Peyer's patch (tissue), 4 donors: ENCODE data around the gene CYSRT1. TPM values are rescaled to one million over a fixed set of nuclear protein-coding genes. Genes with fewer than 3 reads are reported as not detected.

Experiments used
- DNase-seq, 3 donors: peaks; one replicate each; pipeline ENCODE4 v3.0.0-alpha.2; 2017 to 2019
- H3K27ac ChIP-seq, 4 donors: fragments of 200-600 bp; sonication (generic); one replicate each; pipeline ENCODE4 v1.5.1; 2016 to 2019
- H3K27me3 ChIP-seq, 2 donors: fragments of 200-600 bp; sonication (generic); one replicate each; pipeline ENCODE4 v1.5.1; 2019
- H3K36me3 ChIP-seq, 3 donors: fragments of 200-600 bp; sonication (generic); one replicate each; pipeline ENCODE4 v1.5.1; 2016 to 2019
- H3K4me1 ChIP-seq, 4 donors: fragments of 200-600 bp; sonication (generic); one replicate each; pipeline ENCODE4 v1.5.1; 2016 to 2019
- H3K4me3 ChIP-seq, 4 donors: fragments of 200-600 bp; sonication (generic); 1 replicate in 3 of 4; 2 replicates in 1 of 4; pipeline ENCODE4 v1.5.1; 2016 to 2019; ENCODE audit warnings: mild to moderate bottlenecking in 1 of 4
- H3K9me3 ChIP-seq, 4 donors: fragments of 200-600 bp; sonication (generic); one replicate each; pipeline ENCODE4 v1.5.1; 2016 to 2019; ENCODE audit warnings: mild to moderate bottlenecking in 1 of 4
- CTCF ChIP-seq, 6 experiments: fragments of 450-650 bp in 4 of 6; fragments of 200-600 bp in 2 of 6; sonication (generic) in 1 of 6; IDR thresholded peaks; one replicate each; pipeline ENCODE4 v1.5.1; 2017 to 2019; ENCODE audit warnings: antibody characterized with exemption in 6 of 6, mild to moderate bottlenecking in 3 of 6, moderate library complexity in 1 of 6
- POLR2A ChIP-seq, 2 donors: fragments of 450-650 bp; IDR thresholded peaks; one replicate each; pipeline ENCODE4 v1.5.1; 2017; ENCODE audit warnings: antibody characterized with exemption in 2 of 2, mild to moderate bottlenecking in 2 of 2, moderate library complexity in 2 of 2
- total RNA-seq, 4 donors: library from RNA; depleted of rRNA; stranded (reverse); fragments of >200 nt; gene quantifications; one replicate each; pipeline ENCODE4 v1.1.0, GENCODE V29; 2016

CYSRT1 gene
- total RNA-seq, 4 donors from 2014 or later: 1.3 to 1.9 TPM; not detected in 2

- Histone ChIP-seq H3K27ac (no peak overlapping the region), H3K4me1 (peaks cover 17 to 43% (median 22%) of the 10 kb centered on the region in 4 donors), H3K9me3 (no peaks in the 10 kb centered on the region), H3K36me3 (peaks cover 0 to 23% (median 0%) of the 10 kb centered on the region in 3 donors), H3K27me3 (no peaks in the 10 kb centered on the region), H3K4me3 (no peak overlapping the region)
- TF ChIP-seq POLR2A (IDR thresholded peaks at IDR 0.05) (no peak), CTCF (IDR thresholded peaks at IDR 0.05) (no peak)
- DNase-seq: no peak
Measured at GRCh38 chr9:137272241-137273094, 47.5 kb downstream of the CYSRT1 start.

- Histone ChIP-seq H3K9me3 (no peaks in the 10 kb centered on the region), H3K27me3 (no peaks in the 10 kb centered on the region), H3K4me3 (no peak overlapping the region), H3K36me3 (peaks cover 0 to 23% (median 0%) of the 10 kb centered on the region in 3 donors), H3K4me1 (peaks cover 17 to 39% (median 22%) of the 10 kb centered on the region in 4 donors), H3K27ac (no peak overlapping the region)
- DNase-seq: no peak
- TF ChIP-seq CTCF (IDR thresholded peaks at IDR 0.05): no peak
- no peak for TF ChIP-seq POLR2A (IDR thresholded peaks at IDR 0.05)
Measured at GRCh38 chr9:137273095-137273490, 48.1 kb downstream of the CYSRT1 start.

- H3K36me3 ChIP-seq: peaks cover 0 to 24% (median 0%) of the 10 kb centered on the region in 3 donors
- H3K4me1 ChIP-seq: peaks cover 17 to 34% (median 24%) of the 10 kb centered on the region in 4 donors
- no peak for TF ChIP-seq CTCF (IDR thresholded peaks at IDR 0.05)
- TF ChIP-seq POLR2A (IDR thresholded peaks at IDR 0.05): no peak
Measured at GRCh38 chr9:137273611-137274320, 48.8 kb downstream of the CYSRT1 start.

GRCh38 chr9:137275203-137275587, 50.2 kb downstream of the CYSRT1 start:
- TF ChIP-seq CTCF (IDR thresholded peaks at IDR 0.05): no peak
- no peak for TF ChIP-seq POLR2A (IDR thresholded peaks at IDR 0.05)
- no peak for DNase-seq
- no peaks in the 10 kb centered on the region for H3K27me3 ChIP-seq
- peak overlapping the region in 1 of 4 donors; percentile 92 for H3K27ac ChIP-seq
- H3K36me3 ChIP-seq: peaks cover 0 to 38% (median 3%) of the 10 kb centered on the region in 3 donors
- no peaks in the 10 kb centered on the region for H3K9me3 ChIP-seq
- H3K4me3 ChIP-seq: no peak overlapping the region
- H3K4me1 ChIP-seq: peaks cover 11 to 36% (median 21%) of the 10 kb centered on the region in 4 donors

More at GRCh38 chr9:137273611-137274320, 48.8 kb downstream of the CYSRT1 start:
- DNase-seq: peak in 1 of 3 donors; percentile 65
- Histone ChIP-seq H3K4me3 (no peak overlapping the region), H3K27me3 (no peaks in the 10 kb centered on the region), H3K27ac (peak overlapping the region; percentile 17 to 84 (median 56)), H3K9me3 (no peaks in the 10 kb centered on the region)

Other genes with a start within 250 kb of the CYSRT1 start
- 10 to 100 TPM in 2 of 4 donors, 1 to 10 TPM in 2; 1.2 to 21.5 (median 7.8) TPM for gene PTGDS, start 247.7 kb upstream of the CYSRT1 start, total RNA-seq
- under 1 TPM in 2 of 4 donors, not detected in 2; 0.28 to 0.83 TPM for gene LCNL1, start 242.2 kb upstream of the CYSRT1 start, total RNA-seq
- 10 to 100 TPM; 52.3 to 92.4 (median 63.0) TPM for gene PAXX, start 232.8 kb upstream of the CYSRT1 start, total RNA-seq
- 1 to 10 TPM in 1 of 4 donors, not detected in 3; 3.3 TPM for gene CLIC3, start 228.6 kb upstream of the CYSRT1 start, total RNA-seq
- gene ABCA2, start 196.9 kb upstream of the CYSRT1 start, total RNA-seq: 10 to 100 TPM; 46.4 to 69.0 (median 49.0) TPM
- gene FUT7, start 193.1 kb upstream of the CYSRT1 start, total RNA-seq: not detected
- gene NPDC1, start 179.0 kb upstream of the CYSRT1 start, total RNA-seq: 100 to 1,000 TPM in 2 of 4 donors, 10 to 100 TPM in 2; 54.2 to 106 (median 83.8) TPM
- gene ENTPD2, start 171.1 kb upstream of the CYSRT1 start, total RNA-seq: 10 to 100 TPM in 3 of 4 donors, 1 to 10 TPM in 1; 5.0 to 53.8 (median 28.9) TPM
- gene SAPCD2, start 154.6 kb upstream of the CYSRT1 start, total RNA-seq: 10 to 100 TPM in 1 of 4 donors, 1 to 10 TPM in 3; 5.6 to 12.4 (median 7.9) TPM
- gene UAP1L1, start 147.7 kb upstream of the CYSRT1 start, total RNA-seq: 10 to 100 TPM in 1 of 4 donors, 1 to 10 TPM in 3; 4.9 to 15.7 (median 6.6) TPM
- 10 to 100 TPM; 42.7 to 74.7 (median 61.0) TPM for gene MAN1B1, start 138.2 kb upstream of the CYSRT1 start, total RNA-seq
- gene DPP7, start 110.4 kb upstream of the CYSRT1 start, total RNA-seq: 100 to 1,000 TPM in 1 of 4 donors, 10 to 100 TPM in 3; 44.7 to 177 (median 76.7) TPM
- gene GRIN1, start 86.0 kb upstream of the CYSRT1 start, total RNA-seq: not detected
- gene LRRC26, start 55.1 kb upstream of the CYSRT1 start, total RNA-seq: 10 to 100 TPM; 14.5 to 45.7 (median 34.1) TPM
- not detected for gene TMEM210, start 53.1 kb upstream of the CYSRT1 start, total RNA-seq
- gene ANAPC2, start 36.6 kb upstream of the CYSRT1 start, total RNA-seq: 100 to 1,000 TPM in 2 of 4 donors, 10 to 100 TPM in 2; 37.7 to 118 (median 78.7) TPM
- 10 to 100 TPM; 58.6 to 82.0 (median 71.6) TPM for gene SSNA1, start 36.5 kb upstream of the CYSRT1 start, total RNA-seq
- 100 to 1,000 TPM in 3 of 4 donors, 10 to 100 TPM in 1; 28.1 to 167 (median 130) TPM for gene TPRN, start 24.4 kb upstream of the CYSRT1 start, total RNA-seq
- gene TMEM203, start 19.5 kb upstream of the CYSRT1 start, total RNA-seq: 10 to 100 TPM; 11.6 to 33.5 (median 27.6) TPM
- 10 to 100 TPM; 16.3 to 39.2 (median 25.1) TPM for gene NDOR1, start 19.5 kb upstream of the CYSRT1 start, total RNA-seq
- 1 to 10 TPM in 2 of 4 donors, not detected in 2; 4.4 to 5.9 TPM for gene RNF208, start 2.9 kb upstream of the CYSRT1 start, total RNA-seq
- not detected for gene RNF224, start 2.3 kb downstream of the CYSRT1 start, total RNA-seq
- 10 to 100 TPM in 2 of 4 donors, 1 to 10 TPM in 1, not detected in 1; 4.0 to 14.8 (median 13.3) TPM for gene SLC34A3, start 5.7 kb downstream of the CYSRT1 start, total RNA-seq
- gene TUBB4B, start 16.1 kb downstream of the CYSRT1 start, total RNA-seq: 100 to 1,000 TPM; 174 to 409 (median 322) TPM
- not detected for gene STPG3, start 26.1 kb downstream of the CYSRT1 start, total RNA-seq
- gene NELFB, start 30.2 kb downstream of the CYSRT1 start, total RNA-seq: 10 to 100 TPM; 47.4 to 57.8 (median 50.2) TPM
- gene TOR4A, start 52.6 kb downstream of the CYSRT1 start, total RNA-seq: 10 to 100 TPM; 33.8 to 45.7 (median 39.2) TPM
- 10 to 100 TPM; 35.3 to 56.1 (median 43.8) TPM for gene NRARP, start 77.1 kb downstream of the CYSRT1 start, total RNA-seq
- gene EXD3, start 198.0 kb downstream of the CYSRT1 start, total RNA-seq: 10 to 100 TPM; 38.7 to 82.4 (median 61.6) TPM
- gene NOXA1, start 198.2 kb downstream of the CYSRT1 start, total RNA-seq: 10 to 100 TPM; 28.2 to 37.3 (median 33.2) TPM
- gene ENTPD8, start 216.2 kb downstream of the CYSRT1 start, total RNA-seq: 100 to 1,000 TPM in 2 of 4 donors, 10 to 100 TPM in 2; 26.4 to 143 (median 104) TPM
- gene NSMF, start 234.2 kb downstream of the CYSRT1 start, total RNA-seq: 100 to 1,000 TPM in 3 of 4 donors, 10 to 100 TPM in 1; 47.0 to 135 (median 117) TPM